Right hindlimb (tissue), 1 donor: ENCODE measurements around the gene GRIK5.

Experiments
- DNase-seq: peaks from one replicate; pipeline ENCODE4 v3.0.0-alpha.2; 2018

GRIK5 gene

GRCh38 chr19:41981724-41982123 is 88.3 kb downstream of the GRIK5 start:
- no peak for DNase-seq

- no peak for DNase-seq
Observed at GRCh38 chr19:41978470-41978869, 91.5 kb downstream of the GRIK5 start.

- DNase-seq: no peak
Observed at GRCh38 chr19:41977916-41978315, 92.1 kb downstream of the GRIK5 start.

- no peak for DNase-seq
Observed at GRCh38 chr19:41974652-41975051, 95.4 kb downstream of the GRIK5 start.

- DNase-seq: no peak
Observed at GRCh38 chr19:41971363-41971762, 98.6 kb downstream of the GRIK5 start.

- no peak for DNase-seq
Observed at GRCh38 chr19:41969772-41970458, 100.1 kb downstream of the GRIK5 start.

- DNase-seq: no peak
Observed at GRCh38 chr19:41968751-41969595, 101.0 kb downstream of the GRIK5 start.

GRCh38 chr19:41967054-41967783 is 102.8 kb downstream of the GRIK5 start:
- DNase-seq: no peak

- no peak for DNase-seq
Observed at GRCh38 chr19:41965106-41965505, 104.9 kb downstream of the GRIK5 start.

GRCh38 chr19:41960973-41961372 is 109.0 kb downstream of the GRIK5 start:
- no peak for DNase-seq

GRCh38 chr19:41959056-41960053 is 110.7 kb downstream of the GRIK5 start, which contains the start of gene RABAC1:
Gene RABAC1 (minus strand): TSS chr19:41959321. CDS start chr19:41959292, 29 bp downstream.
- peak; percentile 97 for DNase-seq

GRCh38 chr19:41958367-41959055 is 111.5 kb downstream of the GRIK5 start:
- DNase-seq: peak; percentile 90

GRCh38 chr19:41957838-41958366 is 112.1 kb downstream of the GRIK5 start:
- DNase-seq: peak; percentile 77

GRCh38 chr19:41957161-41957837 is 112.7 kb downstream of the GRIK5 start:
- no peak for DNase-seq

GRCh38 chr19:41956621-41957020 is 113.4 kb downstream of the GRIK5 start:
- no peak for DNase-seq

GRCh38 chr19:41955521-41955920 is 114.5 kb downstream of the GRIK5 start:
- DNase-seq: no peak

- DNase-seq: peak; percentile 79
Observed at GRCh38 chr19:41951686-41952172, 118.3 kb downstream of the GRIK5 start.
